ENCODE measurements around the gene NPR1.
"Not testable (repeated sequence)": the region's sequence is repeated elsewhere in the genome, so short reads cannot be mapped to it uniquely, and the experiment has no call there.

The NPR1 gene

DNA sequence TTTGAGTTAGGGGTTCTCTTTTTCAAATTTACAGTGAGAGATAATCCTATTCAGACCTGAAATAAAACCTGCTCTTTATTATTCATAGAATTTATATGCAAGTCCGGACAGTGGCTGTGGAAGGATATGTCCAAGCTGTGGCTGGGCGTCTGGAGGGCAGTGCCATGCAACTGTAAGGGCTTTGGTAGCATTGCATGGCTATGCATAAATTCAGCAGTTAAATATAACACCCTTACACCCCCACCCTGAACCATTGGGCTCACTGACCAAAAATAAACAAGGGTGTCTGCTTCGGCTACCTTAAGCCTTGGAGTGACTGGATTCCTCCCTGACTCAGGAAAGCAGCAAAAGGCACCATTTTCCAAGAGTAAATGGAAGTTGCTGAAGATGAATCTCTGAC lies 39.2 kb upstream of the NPR1 start:
- Histone ChIP-seq H3K4me3 (ENCODE audit: low read length) (no peak overlapping the region), H3K36me3 (ENCODE audit: control insufficient read depth, insufficient read depth, low read length, severe bottlenecking) (peaks cover 80% of the 10 kb centered on the region), H3K27me3 (replicated peaks; ENCODE audit: control insufficient read depth, insufficient read depth, low read length) (no peaks in the 10 kb centered on the region), H3K4me1 (ENCODE audit: control insufficient read depth, insufficient read depth, low read length) (peaks cover 36% of the 10 kb centered on the region), H3K9me3 (ENCODE audit: control insufficient read depth, low read length) (no peaks in the 10 kb centered on the region), H3K9ac (ENCODE audit: low read length) (no peak overlapping the region)
- no peak for DNase-seq (ENCODE audit: low read depth)

DNA sequence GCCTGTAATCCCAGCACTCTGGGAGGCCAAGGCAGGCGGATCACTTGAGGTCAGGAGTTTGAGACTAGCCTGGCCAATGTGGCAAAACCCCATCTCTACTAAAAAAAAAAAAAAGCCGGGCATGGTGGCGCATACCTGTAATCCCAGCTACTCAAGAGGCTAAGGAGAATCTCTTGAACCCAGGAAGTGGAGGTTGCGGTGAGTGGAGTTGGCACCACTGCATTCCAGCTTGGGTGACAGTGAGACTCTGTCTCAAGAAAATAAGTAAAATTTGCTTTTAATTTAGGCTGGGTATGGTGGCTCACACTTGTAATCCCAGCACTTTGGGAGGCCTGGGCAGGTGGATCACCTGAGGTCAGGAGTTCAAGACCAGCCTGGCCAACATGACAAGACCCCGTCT lies 38.3 kb upstream of the NPR1 start:
- not testable (repeated sequence) for DNase-seq (ENCODE audit: low read depth); H3K27me3 ChIP-seq (replicated peaks; ENCODE audit: control insufficient read depth, insufficient read depth, low read length); H3K4me3 ChIP-seq (ENCODE audit: low read length); H3K9ac ChIP-seq (ENCODE audit: low read length); H3K9me3 ChIP-seq (ENCODE audit: control insufficient read depth, low read length)
- H3K36me3 ChIP-seq (ENCODE audit: control insufficient read depth, insufficient read depth, low read length, severe bottlenecking): peaks cover 90% of the 10 kb centered on the region
- peaks cover 39% of the 10 kb centered on the region for H3K4me1 ChIP-seq (ENCODE audit: control insufficient read depth, insufficient read depth, low read length)

DNA sequence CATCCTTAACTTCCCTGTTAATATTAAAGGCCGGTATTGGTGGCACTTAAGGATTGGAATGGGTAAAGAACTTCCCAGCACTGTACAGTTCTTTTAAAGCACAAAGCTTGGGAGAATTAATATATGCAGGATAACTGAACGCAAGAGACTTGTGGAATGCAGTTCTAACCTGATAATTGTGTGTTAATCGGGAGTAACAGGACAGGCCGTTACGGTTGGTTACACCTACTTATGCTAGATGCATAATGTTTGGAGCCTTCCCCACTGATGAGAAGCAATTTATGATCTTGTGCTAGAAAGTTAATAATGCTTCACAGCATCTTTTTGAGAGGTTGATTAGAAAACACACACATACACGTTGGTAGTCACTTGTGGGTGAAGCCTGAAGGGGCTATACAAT lies 37.6 kb upstream of the NPR1 start:
- Histone ChIP-seq H3K9ac (ENCODE audit: low read length) (no peak overlapping the region), H3K9me3 (ENCODE audit: control insufficient read depth, low read length) (no peaks in the 10 kb centered on the region), H3K36me3 (ENCODE audit: control insufficient read depth, insufficient read depth, low read length, severe bottlenecking) (peaks cover 96% of the 10 kb centered on the region), H3K4me1 (ENCODE audit: control insufficient read depth, insufficient read depth, low read length) (peaks cover 37% of the 10 kb centered on the region), H3K4me3 (ENCODE audit: low read length) (no peak overlapping the region), H3K27me3 (replicated peaks; ENCODE audit: control insufficient read depth, insufficient read depth, low read length) (no peaks in the 10 kb centered on the region)
- no peak for DNase-seq (ENCODE audit: low read depth)

DNA sequence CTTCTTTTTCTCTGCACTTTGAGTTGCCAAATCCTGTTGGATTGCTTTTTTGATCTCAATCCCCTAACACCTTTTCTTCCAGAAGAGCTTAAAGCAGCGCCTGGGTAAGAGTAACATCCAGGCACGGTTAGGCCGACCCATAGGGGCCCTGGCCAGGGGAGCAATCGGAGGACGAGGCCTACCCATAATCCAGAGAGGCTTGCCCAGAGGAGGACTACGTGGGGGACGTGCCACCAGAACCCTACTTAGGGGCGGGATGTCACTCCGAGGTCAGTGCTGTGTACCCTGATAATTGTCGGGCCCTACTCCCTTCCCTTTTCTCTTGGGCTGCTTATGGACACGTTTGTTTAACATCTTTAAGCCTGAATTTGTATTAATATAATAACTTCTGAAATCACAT lies 36.3 kb upstream of the NPR1 start:
- Histone ChIP-seq H3K9me3 (ENCODE audit: control insufficient read depth, low read length) (no peaks in the 10 kb centered on the region), H3K4me1 (ENCODE audit: control insufficient read depth, insufficient read depth, low read length) (peaks cover 37% of the 10 kb centered on the region), H3K36me3 (ENCODE audit: control insufficient read depth, insufficient read depth, low read length, severe bottlenecking) (peaks cover 91% of the 10 kb centered on the region)

DNA sequence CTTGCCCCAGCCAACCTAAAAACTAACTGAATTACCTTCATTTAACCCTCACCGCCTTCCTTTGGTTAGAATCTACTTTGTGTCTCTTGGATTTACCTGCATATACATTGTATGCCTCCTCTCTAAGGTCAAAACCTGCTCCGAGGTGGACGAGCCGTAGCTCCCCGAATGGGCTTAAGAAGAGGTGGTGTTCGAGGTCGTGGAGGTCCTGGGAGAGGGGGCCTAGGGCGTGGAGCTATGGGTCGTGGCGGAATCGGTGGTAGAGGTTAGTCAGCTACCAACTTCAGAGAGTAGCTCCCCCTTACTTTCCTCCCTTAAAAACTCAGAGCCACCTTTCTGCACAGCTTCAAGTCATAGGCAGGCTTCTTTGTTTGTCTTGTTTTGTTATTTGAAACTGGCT lies 35.4 kb upstream of the NPR1 start:
- H3K36me3 ChIP-seq (ENCODE audit: control insufficient read depth, insufficient read depth, low read length, severe bottlenecking): peaks cover 84% of the 10 kb centered on the region

More for the DNA sequence above, 36.3 kb upstream of the NPR1 start:
- H3K9ac ChIP-seq (ENCODE audit: low read length): no peak overlapping the region
- DNase-seq (ENCODE audit: low read depth): no peak
- H3K4me3 ChIP-seq (ENCODE audit: low read length): no peak overlapping the region
- no peaks in the 10 kb centered on the region for H3K27me3 ChIP-seq (replicated peaks; ENCODE audit: control insufficient read depth, insufficient read depth, low read length)

DNA sequence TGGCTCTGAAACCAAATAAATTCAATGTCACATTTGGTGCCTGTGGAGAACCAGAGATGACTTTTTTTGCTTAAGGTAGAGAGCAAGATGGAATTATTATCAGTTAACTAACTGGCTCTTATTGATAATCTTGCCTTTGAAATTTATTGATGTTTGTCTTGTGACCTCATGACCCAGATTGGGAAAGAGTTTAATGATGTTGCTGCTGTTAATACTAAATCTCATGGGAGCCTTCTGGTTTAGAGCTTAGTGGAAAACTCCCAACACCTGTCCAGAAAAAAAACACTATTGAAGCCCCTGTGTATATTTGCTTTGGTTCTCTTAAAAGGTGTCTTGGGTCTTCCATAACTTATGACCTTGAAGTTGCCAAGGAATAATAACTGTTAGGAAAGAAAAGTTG lies 34.7 kb upstream of the NPR1 start:
- Histone ChIP-seq H3K9ac (ENCODE audit: low read length) (no peak overlapping the region), H3K36me3 (ENCODE audit: control insufficient read depth, insufficient read depth, low read length, severe bottlenecking) (peaks cover 77% of the 10 kb centered on the region), H3K9me3 (ENCODE audit: control insufficient read depth, low read length) (no peaks in the 10 kb centered on the region), H3K4me3 (ENCODE audit: low read length) (no peak overlapping the region), H3K4me1 (ENCODE audit: control insufficient read depth, insufficient read depth, low read length) (peaks cover 32% of the 10 kb centered on the region), H3K27me3 (replicated peaks; ENCODE audit: control insufficient read depth, insufficient read depth, low read length) (no peaks in the 10 kb centered on the region)
- no peak for DNase-seq (ENCODE audit: low read depth)

More for the DNA sequence above, 35.4 kb upstream of the NPR1 start:
- Histone ChIP-seq H3K27me3 (replicated peaks; ENCODE audit: control insufficient read depth, insufficient read depth, low read length) (no peaks in the 10 kb centered on the region), H3K4me1 (ENCODE audit: control insufficient read depth, insufficient read depth, low read length) (peaks cover 35% of the 10 kb centered on the region), H3K4me3 (ENCODE audit: low read length) (no peak overlapping the region), H3K9ac (ENCODE audit: low read length) (no peak overlapping the region), H3K9me3 (ENCODE audit: control insufficient read depth, low read length) (no peaks in the 10 kb centered on the region)
- no peak for DNase-seq (ENCODE audit: low read depth)

DNA sequence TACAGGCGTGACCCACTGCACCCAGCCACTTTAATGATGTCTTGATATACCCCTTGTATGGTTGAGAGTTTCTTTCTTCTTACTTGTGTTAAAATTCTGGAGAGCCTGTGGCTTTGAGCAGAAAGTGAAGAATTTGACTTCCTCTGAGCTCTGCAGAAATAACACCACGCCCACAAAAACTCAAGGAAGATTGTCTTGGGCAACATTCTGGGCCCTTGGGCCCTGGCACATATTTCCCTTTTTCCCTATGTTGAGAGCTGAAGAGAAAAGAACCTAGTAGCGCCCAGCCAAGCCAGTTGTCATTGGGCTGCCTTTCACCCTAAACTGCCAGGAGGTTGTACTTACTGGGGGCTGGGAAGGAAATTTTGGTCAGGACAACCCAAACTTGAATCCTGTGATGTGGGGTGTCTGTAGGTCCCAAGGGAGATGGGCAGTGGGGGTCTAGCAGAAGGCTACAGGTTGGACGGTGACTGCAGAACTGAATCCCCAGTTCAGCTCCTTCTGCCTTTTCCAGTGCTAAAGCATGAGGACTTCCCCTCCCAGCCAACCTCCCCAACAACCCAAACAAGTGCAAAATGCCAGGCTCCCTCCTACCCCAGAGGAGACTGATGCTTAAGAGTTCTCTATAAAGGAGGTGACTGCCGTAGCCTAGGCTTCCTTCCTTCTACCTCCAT lies 31.7 kb upstream of the NPR1 start:
- no peak overlapping the region for H3K9ac ChIP-seq (ENCODE audit: low read length)
- peaks cover 36% of the 10 kb centered on the region for H3K4me1 ChIP-seq (ENCODE audit: control insufficient read depth, insufficient read depth, low read length)
- DNase-seq (ENCODE audit: low read depth): peak; percentile 52
- no peak overlapping the region for H3K4me3 ChIP-seq (ENCODE audit: low read length)
- no peaks in the 10 kb centered on the region for H3K27me3 ChIP-seq (replicated peaks; ENCODE audit: control insufficient read depth, insufficient read depth, low read length)
- H3K9me3 ChIP-seq (ENCODE audit: control insufficient read depth, low read length): no peaks in the 10 kb centered on the region
- H3K36me3 ChIP-seq (ENCODE audit: control insufficient read depth, insufficient read depth, low read length, severe bottlenecking): peaks cover 47% of the 10 kb centered on the region

DNA sequence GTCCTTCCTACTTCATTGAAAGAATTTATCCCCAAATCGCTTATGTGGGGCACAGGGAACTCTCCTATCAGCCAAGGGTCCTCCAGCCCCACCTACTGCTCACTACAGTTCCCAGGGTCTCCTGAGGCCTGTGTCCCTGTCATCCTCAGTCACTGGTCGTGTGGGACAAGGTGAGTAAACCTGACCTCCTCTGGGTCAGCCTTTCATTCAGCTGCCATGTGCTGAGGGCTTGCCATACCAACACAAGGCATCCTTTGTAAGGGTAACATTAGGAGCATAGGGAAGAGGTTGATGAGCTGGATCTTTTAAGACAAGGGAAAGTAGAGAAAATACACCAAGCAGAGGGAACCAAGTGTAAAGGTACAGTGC lies 31.2 kb upstream of the NPR1 start:
- Histone ChIP-seq H3K9me3 (ENCODE audit: control insufficient read depth, low read length) (no peaks in the 10 kb centered on the region), H3K9ac (ENCODE audit: low read length) (no peak overlapping the region), H3K4me3 (ENCODE audit: low read length) (no peak overlapping the region), H3K4me1 (ENCODE audit: control insufficient read depth, insufficient read depth, low read length) (peaks cover 36% of the 10 kb centered on the region), H3K27me3 (replicated peaks; ENCODE audit: control insufficient read depth, insufficient read depth, low read length) (no peaks in the 10 kb centered on the region), H3K36me3 (ENCODE audit: control insufficient read depth, insufficient read depth, low read length, severe bottlenecking) (peaks cover 42% of the 10 kb centered on the region)
- no peak for DNase-seq (ENCODE audit: low read depth)

DNA sequence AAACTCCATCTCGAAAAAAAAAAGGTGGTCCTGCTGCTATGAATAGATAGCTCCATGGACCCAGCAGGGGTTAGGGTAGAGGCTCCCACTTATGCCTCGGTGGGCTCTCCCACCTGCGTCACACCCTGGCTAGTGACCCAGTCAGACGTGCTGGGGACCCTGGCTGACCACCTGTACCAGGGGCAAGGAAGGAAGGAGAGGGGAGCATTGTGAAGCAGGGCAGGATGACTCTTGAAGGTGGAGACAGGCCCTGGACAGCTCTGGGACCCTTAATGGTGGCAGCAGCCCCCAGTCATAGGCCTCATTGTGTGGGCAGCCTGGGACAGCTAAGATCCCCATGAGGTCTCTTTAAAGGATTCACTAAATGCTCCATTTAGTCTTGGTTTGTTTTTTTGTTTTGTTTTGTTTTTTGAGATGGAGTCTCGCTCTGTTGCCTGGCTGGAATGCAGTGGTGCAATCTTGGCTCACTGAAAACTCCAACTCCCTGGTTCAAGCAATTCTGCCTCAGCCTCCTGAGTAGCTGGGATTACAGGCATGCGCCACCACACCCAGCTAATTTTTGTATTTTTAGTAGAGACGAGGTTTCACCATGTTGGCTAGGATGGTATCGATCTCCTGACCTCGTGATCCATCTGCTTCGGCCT lies 30.4 kb upstream of the NPR1 start:
- DNase-seq (ENCODE audit: low read depth): peak; percentile 65
- H3K36me3 ChIP-seq (ENCODE audit: control insufficient read depth, insufficient read depth, low read length, severe bottlenecking): peaks cover 34% of the 10 kb centered on the region
- no peak overlapping the region for H3K4me3 ChIP-seq (ENCODE audit: low read length)
- peaks cover 43% of the 10 kb centered on the region for H3K4me1 ChIP-seq (ENCODE audit: control insufficient read depth, insufficient read depth, low read length)
- no peaks in the 10 kb centered on the region for H3K9me3 ChIP-seq (ENCODE audit: control insufficient read depth, low read length)
- no peaks in the 10 kb centered on the region for H3K27me3 ChIP-seq (replicated peaks; ENCODE audit: control insufficient read depth, insufficient read depth, low read length)
- H3K9ac ChIP-seq (ENCODE audit: low read length): no peak overlapping the region

DNA sequence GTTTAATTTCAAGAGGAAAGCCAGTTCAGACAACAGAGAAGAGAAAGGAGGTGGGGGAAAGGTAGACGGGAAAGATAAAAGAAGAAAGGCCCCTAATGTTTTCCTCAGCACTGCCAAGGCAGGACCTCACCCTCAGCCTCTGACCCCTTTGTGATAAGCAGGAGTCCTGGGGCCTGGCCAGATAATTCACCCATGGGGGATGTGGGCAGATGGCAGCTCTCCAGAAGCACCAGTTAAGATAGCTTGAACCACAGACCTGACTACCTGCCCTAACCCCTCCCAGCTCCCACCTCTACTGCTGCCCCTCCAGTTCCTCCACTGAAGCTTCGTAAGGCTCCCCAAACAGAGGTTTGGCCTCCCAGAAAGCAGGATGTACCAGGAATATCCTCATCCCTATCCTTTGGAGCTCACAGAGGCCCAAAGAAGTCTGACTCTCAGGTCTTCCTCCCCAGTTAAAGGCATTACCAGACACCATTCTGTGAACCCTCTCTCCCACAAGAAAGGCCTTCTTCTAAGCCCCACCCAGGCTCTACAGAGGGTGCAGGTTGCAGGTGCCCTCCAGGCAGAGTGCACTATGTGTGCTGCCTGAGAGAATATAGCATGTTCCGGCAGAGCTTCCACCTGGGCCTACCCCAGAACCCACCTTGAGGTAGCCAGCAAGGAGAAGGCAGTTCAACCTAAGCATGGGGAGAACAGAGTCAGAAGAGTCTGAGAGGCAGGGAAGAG lies 29.2 kb upstream of the NPR1 start:
- Histone ChIP-seq H3K9ac (ENCODE audit: low read length) (no peak overlapping the region), H3K4me1 (ENCODE audit: control insufficient read depth, insufficient read depth, low read length) (peaks cover 38% of the 10 kb centered on the region), H3K36me3 (ENCODE audit: control insufficient read depth, insufficient read depth, low read length, severe bottlenecking) (peaks cover 22% of the 10 kb centered on the region), H3K4me3 (ENCODE audit: low read length) (no peak overlapping the region), H3K9me3 (ENCODE audit: control insufficient read depth, low read length) (no peaks in the 10 kb centered on the region), H3K27me3 (replicated peaks; ENCODE audit: control insufficient read depth, insufficient read depth, low read length) (no peaks in the 10 kb centered on the region)
- no peak for DNase-seq (ENCODE audit: low read depth)

DNA sequence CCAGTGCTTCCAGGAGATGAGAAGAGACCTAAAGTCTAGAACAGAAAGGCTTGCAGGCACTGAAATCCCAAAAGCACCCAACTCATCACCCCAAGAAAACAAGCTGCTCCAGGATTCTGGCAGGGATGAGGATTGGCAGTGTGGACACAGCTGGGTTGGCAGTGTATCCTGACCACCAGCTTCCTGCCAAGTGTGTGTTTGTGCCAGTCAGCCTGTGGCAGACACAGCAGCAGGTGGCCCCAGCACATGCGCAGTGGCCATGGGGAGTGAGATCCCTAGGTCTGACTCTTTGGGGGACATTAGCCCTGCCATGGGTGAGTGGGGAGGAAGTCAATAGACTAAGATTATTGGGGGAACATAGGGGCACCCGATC lies 28.6 kb upstream of the NPR1 start:
- H3K9ac ChIP-seq (ENCODE audit: low read length): no peak overlapping the region
- no peak for DNase-seq (ENCODE audit: low read depth)
- no peak overlapping the region for H3K4me3 ChIP-seq (ENCODE audit: low read length)
- H3K9me3 ChIP-seq (ENCODE audit: control insufficient read depth, low read length): no peaks in the 10 kb centered on the region
- peaks cover 17% of the 10 kb centered on the region for H3K36me3 ChIP-seq (ENCODE audit: control insufficient read depth, insufficient read depth, low read length, severe bottlenecking)
- H3K27me3 ChIP-seq (replicated peaks; ENCODE audit: control insufficient read depth, insufficient read depth, low read length): no peaks in the 10 kb centered on the region
- H3K4me1 ChIP-seq (ENCODE audit: control insufficient read depth, insufficient read depth, low read length): peaks cover 35% of the 10 kb centered on the region
